AG04450 (cell line): Measurements from ENCODE around the gene PEX11G. TPM values are rescaled to one million over a fixed set of nuclear protein-coding genes. Genes with fewer than 3 reads are reported as not detected.
A peak's percentile ranks its signal among the peaks of the same experiment; 100 is the strongest.

Source experiments
- CTCF ChIA-PET: fragments of 300-600, 350-600 bp; formaldehyde crosslinking; extraction: SDS; loops from one replicate; lab custom pipeline; 2022; ENCODE audit warnings: antibody characterized with exemption, inconsistent platforms; lab: Charles Lee
- POLR2A ChIA-PET: fragments of 350-600 bp; formaldehyde crosslinking; extraction: SDS; loops from one replicate; lab custom pipeline; 2021; ENCODE audit warnings: antibody characterized with exemption, inconsistent platforms; lab: Yijun Ruan, JAX
- DNase-seq: peaks from one replicate; pipeline ENCODE4 v3.0.0-alpha.2; 2011; ENCODE audit warnings: low read depth, low spot score
- H3K27ac ChIP-seq: one replicate; pipeline ENCODE4 v1.5.1; 2012; ENCODE audit warnings: low read depth, low read length, control low read depth
- H3K27me3 ChIP-seq: one replicate; pipeline ENCODE4 v1.6.0; 2012; ENCODE audit warnings: low read length; ENCODE audit not compliant: control insufficient read depth, insufficient read depth
- H3K4me3 ChIP-seq: 2 replicates; pipeline ENCODE4 v1.5.1; 2011; ENCODE audit warnings: mild to moderate bottlenecking, low read depth, low read length, control low read depth
- H3K9me3 ChIP-seq: 2 replicates; pipeline ENCODE4 v1.5.1; 2012; ENCODE audit warnings: low read length; ENCODE audit not compliant: control insufficient read depth, insufficient read depth
- CTCF ChIP-seq: IDR thresholded peaks from 2 replicates; pipeline ENCODE4 v1.5.1; 2011; ENCODE audit warnings: low read depth, low read length, control low read depth, inconsistent platforms
- polyA plus RNA-seq: library from polyadenylated mRNA; depleted of rRNA; stranded (reverse); fragments of >200 nt; gene quantifications from 2 replicates; pipeline ENCODE4 v1.2.3, GENCODE V29; 2011

The PEX11G gene
- polyA plus RNA-seq, 1 experiment, result 0.60 TPM

GRCh38 chr19:7505682-7506384 is 17.0 kb upstream of the PEX11G start:
- H3K27me3 ChIP-seq, result peaks cover 13% of the 10 kb centered on the region
- CTCF ChIA-PET, result no interaction called here

GRCh38 chr19:7505288-7505681 is 16.4 kb upstream of the PEX11G start:
- Histone ChIP-seq H3K27me3 (peaks cover 17% of the 10 kb centered on the region), H3K27ac (no peak overlapping the region), H3K4me3 (no peak overlapping the region), H3K9me3 (peaks cover 9% of the 10 kb centered on the region; the same call in 1 of the 2 replicates)
- no peak for DNase-seq
- ChIA-PET POLR2A (interaction anchor here (1.4 kb wide), 1 partner anchor 11 kb away, joined by 6 read pairs; the partner anchor contains the start of gene ZNF358), CTCF (no interaction called here)
- TF ChIP-seq CTCF, result no peak

More at GRCh38 chr19:7505682-7506384, 17.0 kb upstream of the PEX11G start:
- DNase-seq, result no peak
- Histone ChIP-seq H3K9me3 (peaks cover 9% of the 10 kb centered on the region; the same call in 1 of the 2 replicates), H3K4me3 (no peak overlapping the region), H3K27ac (no peak overlapping the region)
- TF ChIP-seq CTCF, result no peak
- POLR2A ChIA-PET, result interaction anchor here (1.4 kb wide), 1 partner anchor 10 kb away, joined by 6 read pairs; the partner anchor contains the start of gene ZNF358

GRCh38 chr19:7504684-7505083 is 15.8 kb upstream of the PEX11G start:
- H3K4me3 ChIP-seq, result no peak overlapping the region
- H3K9me3 ChIP-seq, result peaks cover 9% of the 10 kb centered on the region; the same call in 1 of the 2 replicates
- ChIA-PET POLR2A (interaction anchor here (0.6 kb wide), 1 partner anchor 40 kb away, joined by 4 read pairs; no protein-coding TSS in a partner anchor), CTCF (interaction anchor here (0.7 to 1.2 kb wide), 2 partner anchors 9 to 64 kb away, joined by 3 to 5 read pairs; no protein-coding TSS in a partner anchor)
- H3K27me3 ChIP-seq, result peaks cover 20% of the 10 kb centered on the region
- DNase-seq, result no peak
- no peak for TF ChIP-seq CTCF
- H3K27ac ChIP-seq, result no peak overlapping the region

- no peak for TF ChIP-seq CTCF
- ChIA-PET CTCF (no interaction called here), POLR2A (no interaction called here)
- Histone ChIP-seq H3K9me3 (peaks cover 4% of the 10 kb centered on the region; the same call in 1 of the 2 replicates), H3K4me3 (no peak overlapping the region), H3K27ac (no peak overlapping the region), H3K27me3 (peaks cover 23% of the 10 kb centered on the region)
- no peak for DNase-seq
These were observed 13.7 kb upstream of the PEX11G start for GRCh38 chr19:7502552-7502951.

- TF ChIP-seq CTCF, result no peak
- ChIA-PET CTCF (no interaction called here), POLR2A (no interaction called here)
- DNase-seq, result no peak
- no peaks in the 10 kb centered on the region; the same call in 1 of the 2 replicates for H3K9me3 ChIP-seq
- H3K4me3 ChIP-seq, result peak overlapping the region; percentile 45
- no peak overlapping the region for H3K27ac ChIP-seq
- peaks cover 29% of the 10 kb centered on the region for H3K27me3 ChIP-seq
These were observed 12.1 kb upstream of the PEX11G start for GRCh38 chr19:7500811-7501450.
